Measurements from ENCODE around the gene CYP11A1.

CYP11A1 gene

DNA sequence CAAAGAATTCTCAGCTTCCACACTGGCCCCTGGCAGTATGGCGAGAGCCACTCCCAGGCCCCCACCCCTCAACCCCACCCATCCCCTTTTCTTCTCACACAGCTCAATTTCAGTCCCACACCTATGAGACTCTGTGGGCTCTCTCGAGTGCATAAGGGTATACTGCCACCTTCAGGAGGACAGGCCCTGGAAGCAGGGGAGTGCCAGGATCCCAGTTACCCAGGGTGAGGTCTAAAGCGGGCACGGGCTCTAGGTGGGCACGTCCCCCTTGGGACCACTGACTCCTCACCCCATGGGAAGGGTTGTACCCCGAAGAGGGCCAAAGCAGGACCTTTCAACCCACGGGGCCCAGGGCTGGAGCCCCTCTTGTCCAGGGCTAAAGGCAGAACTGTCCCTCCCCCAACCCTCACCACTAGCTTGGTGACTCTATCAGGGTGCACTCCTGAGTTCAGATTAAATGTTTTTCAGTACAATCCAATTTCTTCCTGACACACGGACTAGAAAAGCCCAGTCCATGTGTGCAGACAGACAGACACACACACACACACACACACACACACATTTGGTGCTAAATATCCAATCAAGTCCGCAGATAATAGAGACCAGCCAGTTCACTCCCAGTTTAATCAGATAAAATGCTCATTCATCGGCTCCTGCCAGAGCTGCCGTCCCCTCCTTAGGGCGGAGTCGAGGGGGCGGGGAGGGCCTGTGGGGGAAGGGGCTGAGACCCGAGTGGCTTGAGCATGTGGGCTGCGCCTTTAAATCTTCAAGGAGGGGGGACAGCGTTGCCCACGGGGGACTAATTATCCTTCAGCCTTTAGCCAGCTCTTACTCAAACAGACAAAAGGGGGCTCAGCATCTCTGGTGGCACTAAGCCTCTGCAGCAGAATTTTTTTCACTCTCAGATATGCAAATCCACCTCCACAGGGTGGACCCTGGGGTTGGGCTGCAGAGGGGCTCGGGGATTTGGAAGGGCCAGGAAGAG is 59.3 kb downstream of the CYP11A1 start:
- Histone ChIP-seq H3K79me2 (ENCODE audit: control insufficient read depth, insufficient read depth, low read length, unreplicated experiment) (no peaks in the 10 kb centered on the region), H3K27me3 (ENCODE audit: insufficient read depth, low read length) (0 out of 2 replicates have a peak, but pooled peaks cover 5% of the 10 kb centered on the region), H3K27ac (ENCODE audit: low read depth, low read length) (no peak overlapping the region), H2AFZ (ENCODE audit: low read length, unreplicated experiment) (no peak overlapping the region), H3K4me1 (ENCODE audit: control insufficient read depth, insufficient read depth, low read length, unreplicated experiment) (no peaks in the 10 kb centered on the region), H3K36me3 (ENCODE audit: insufficient read depth, low read length) (no peaks in the 10 kb centered on the region), H3K4me3 (ENCODE audit: low read depth, low read length) (no peak overlapping the region)

DNA sequence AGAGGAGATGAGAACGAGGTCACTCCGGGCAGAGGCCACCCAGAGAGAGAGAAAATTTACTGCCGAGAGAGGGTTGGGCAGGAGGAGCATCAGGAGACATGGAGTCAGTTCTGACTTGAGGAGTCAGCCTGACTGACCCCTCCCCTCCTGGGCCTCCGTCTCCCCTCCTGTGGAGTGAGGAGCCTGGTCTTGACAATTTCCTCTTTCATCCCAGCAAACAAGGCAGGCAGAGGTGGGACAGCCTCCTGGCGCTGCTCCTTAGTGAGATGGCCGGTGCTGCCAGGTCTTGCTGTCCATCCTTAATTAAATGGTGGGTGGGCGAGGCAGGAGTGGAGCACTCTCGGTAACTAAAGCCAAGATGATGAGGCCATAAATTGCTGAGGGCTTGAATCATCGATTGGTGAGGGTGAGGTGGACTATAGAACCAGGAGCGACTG is 60.6 kb downstream of the CYP11A1 start:
- Histone ChIP-seq H3K36me3 (ENCODE audit: insufficient read depth, low read length) (no peaks in the 10 kb centered on the region), H3K4me3 (ENCODE audit: low read depth, low read length) (no peak overlapping the region), H2AFZ (ENCODE audit: low read length, unreplicated experiment) (no peak overlapping the region), H3K4me1 (ENCODE audit: control insufficient read depth, insufficient read depth, low read length, unreplicated experiment) (no peaks in the 10 kb centered on the region), H3K27ac (ENCODE audit: low read depth, low read length) (no peak overlapping the region), H3K79me2 (ENCODE audit: control insufficient read depth, insufficient read depth, low read length, unreplicated experiment) (no peaks in the 10 kb centered on the region), H3K27me3 (ENCODE audit: insufficient read depth, low read length) (0 out of 2 replicates have a peak, but pooled peaks cover 5% of the 10 kb centered on the region)

DNA sequence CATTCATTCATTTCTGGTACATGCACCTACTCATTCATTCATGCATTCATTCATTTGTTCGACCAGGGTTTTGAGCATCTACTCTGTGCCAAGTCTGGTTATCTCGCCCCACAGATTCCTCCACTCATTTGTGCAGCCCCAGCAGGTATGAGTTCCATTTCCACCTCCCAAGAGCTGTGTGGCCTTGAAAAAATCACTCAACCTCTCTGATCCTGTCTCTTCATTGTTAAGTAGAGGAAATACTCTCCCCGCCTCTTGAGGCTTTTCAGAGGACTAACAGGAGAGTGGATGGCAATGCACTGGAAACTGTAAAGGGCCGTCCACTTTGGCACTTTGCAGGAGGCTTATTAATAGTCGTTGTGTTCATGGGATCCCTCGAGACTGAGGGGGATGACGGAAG is 61.8 kb downstream of the CYP11A1 start:
- H3K27me3 ChIP-seq (ENCODE audit: insufficient read depth, low read length) = peaks cover 14% of the 10 kb centered on the region; the same call in 1 of the 2 replicates
- no peaks in the 10 kb centered on the region for H3K36me3 ChIP-seq (ENCODE audit: insufficient read depth, low read length)
- no peak overlapping the region for H3K27ac ChIP-seq (ENCODE audit: low read depth, low read length)
- no peak overlapping the region for H2AFZ ChIP-seq (ENCODE audit: low read length, unreplicated experiment)
- no peaks in the 10 kb centered on the region for H3K4me1 ChIP-seq (ENCODE audit: control insufficient read depth, insufficient read depth, low read length, unreplicated experiment)
- H3K4me3 ChIP-seq (ENCODE audit: low read depth, low read length) = no peak overlapping the region
- no peaks in the 10 kb centered on the region for H3K79me2 ChIP-seq (ENCODE audit: control insufficient read depth, insufficient read depth, low read length, unreplicated experiment)

DNA sequence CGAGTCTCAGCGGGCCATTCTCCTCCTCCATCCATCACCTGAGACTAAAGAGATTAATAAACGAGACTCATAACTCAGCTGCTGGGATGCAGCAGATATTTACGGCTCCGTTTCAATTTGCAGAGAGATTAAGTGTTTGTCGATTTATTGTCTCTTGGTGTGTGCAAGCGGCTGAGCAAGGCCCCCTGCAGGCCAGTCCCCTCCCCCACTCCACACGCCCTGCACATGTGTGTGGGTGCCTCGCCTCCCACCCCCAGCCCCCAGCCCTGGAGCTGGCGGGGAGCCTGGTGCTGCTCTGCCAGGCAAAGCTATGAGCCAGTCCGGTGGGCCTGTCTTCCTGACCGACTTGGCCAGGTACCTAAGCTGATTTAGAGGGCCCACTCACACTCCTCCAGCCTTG is 63.0 kb downstream of the CYP11A1 start:
- peaks cover 25% of the 10 kb centered on the region; the same call in 1 of the 2 replicates for H3K27me3 ChIP-seq (ENCODE audit: insufficient read depth, low read length)
- no peak overlapping the region for H3K27ac ChIP-seq (ENCODE audit: low read depth, low read length)
- no peaks in the 10 kb centered on the region for H3K36me3 ChIP-seq (ENCODE audit: insufficient read depth, low read length)
- H2AFZ ChIP-seq (ENCODE audit: low read length, unreplicated experiment) = no peak overlapping the region
- H3K79me2 ChIP-seq (ENCODE audit: control insufficient read depth, insufficient read depth, low read length, unreplicated experiment) = no peaks in the 10 kb centered on the region
- no peaks in the 10 kb centered on the region for H3K4me1 ChIP-seq (ENCODE audit: control insufficient read depth, insufficient read depth, low read length, unreplicated experiment)
- no peak overlapping the region for H3K4me3 ChIP-seq (ENCODE audit: low read depth, low read length)

GRCh38 chr15:74303741-74304309 is 63.6 kb downstream of the CYP11A1 start:
- Histone ChIP-seq H2AFZ (ENCODE audit: low read length, unreplicated experiment) (no peak overlapping the region), H3K4me1 (ENCODE audit: control insufficient read depth, insufficient read depth, low read length, unreplicated experiment) (no peaks in the 10 kb centered on the region), H3K27me3 (ENCODE audit: insufficient read depth, low read length) (peaks cover 27% of the 10 kb centered on the region; the same call in 1 of the 2 replicates), H3K4me3 (ENCODE audit: low read depth, low read length) (no peak overlapping the region), H3K27ac (ENCODE audit: low read depth, low read length) (no peak overlapping the region), H3K79me2 (ENCODE audit: control insufficient read depth, insufficient read depth, low read length, unreplicated experiment) (no peaks in the 10 kb centered on the region), H3K36me3 (ENCODE audit: insufficient read depth, low read length) (no peaks in the 10 kb centered on the region)

DNA sequence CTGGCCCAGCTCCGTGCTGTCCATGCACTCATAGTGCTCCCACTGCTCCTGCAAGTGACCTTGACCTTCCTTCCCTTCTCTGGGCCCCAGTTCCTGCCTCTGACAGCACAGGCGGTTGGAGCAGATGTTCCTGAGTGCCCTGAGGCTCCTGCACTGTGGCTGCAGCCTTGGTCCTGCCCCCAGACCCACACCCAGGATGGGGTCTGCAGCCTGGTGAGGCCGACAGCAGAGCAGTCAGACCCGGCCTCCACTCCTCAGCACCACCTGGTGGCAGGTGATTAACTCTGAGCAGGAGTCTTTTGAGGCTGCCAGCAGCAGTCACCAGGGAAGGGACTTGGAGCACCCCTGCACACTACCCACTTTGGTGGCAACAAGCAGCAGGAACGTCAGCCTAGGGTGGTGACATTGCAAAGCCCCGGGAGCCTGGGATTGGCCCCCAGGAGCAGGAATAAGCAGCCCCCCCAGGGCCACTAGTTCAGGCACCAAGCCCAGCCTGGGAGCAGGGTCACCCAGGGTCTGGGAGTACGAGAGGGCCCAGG is 64.6 kb downstream of the CYP11A1 start:
- H3K4me1 ChIP-seq (ENCODE audit: control insufficient read depth, insufficient read depth, low read length, unreplicated experiment) = no peaks in the 10 kb centered on the region
- H3K4me3 ChIP-seq (ENCODE audit: low read depth, low read length) = no peak overlapping the region
- H3K27ac ChIP-seq (ENCODE audit: low read depth, low read length) = no peak overlapping the region
- no peak overlapping the region for H2AFZ ChIP-seq (ENCODE audit: low read length, unreplicated experiment)
- H3K36me3 ChIP-seq (ENCODE audit: insufficient read depth, low read length) = no peaks in the 10 kb centered on the region
- no peaks in the 10 kb centered on the region for H3K79me2 ChIP-seq (ENCODE audit: control insufficient read depth, insufficient read depth, low read length, unreplicated experiment)
- peaks cover 27% of the 10 kb centered on the region; the same call in 1 of the 2 replicates for H3K27me3 ChIP-seq (ENCODE audit: insufficient read depth, low read length)

DNA sequence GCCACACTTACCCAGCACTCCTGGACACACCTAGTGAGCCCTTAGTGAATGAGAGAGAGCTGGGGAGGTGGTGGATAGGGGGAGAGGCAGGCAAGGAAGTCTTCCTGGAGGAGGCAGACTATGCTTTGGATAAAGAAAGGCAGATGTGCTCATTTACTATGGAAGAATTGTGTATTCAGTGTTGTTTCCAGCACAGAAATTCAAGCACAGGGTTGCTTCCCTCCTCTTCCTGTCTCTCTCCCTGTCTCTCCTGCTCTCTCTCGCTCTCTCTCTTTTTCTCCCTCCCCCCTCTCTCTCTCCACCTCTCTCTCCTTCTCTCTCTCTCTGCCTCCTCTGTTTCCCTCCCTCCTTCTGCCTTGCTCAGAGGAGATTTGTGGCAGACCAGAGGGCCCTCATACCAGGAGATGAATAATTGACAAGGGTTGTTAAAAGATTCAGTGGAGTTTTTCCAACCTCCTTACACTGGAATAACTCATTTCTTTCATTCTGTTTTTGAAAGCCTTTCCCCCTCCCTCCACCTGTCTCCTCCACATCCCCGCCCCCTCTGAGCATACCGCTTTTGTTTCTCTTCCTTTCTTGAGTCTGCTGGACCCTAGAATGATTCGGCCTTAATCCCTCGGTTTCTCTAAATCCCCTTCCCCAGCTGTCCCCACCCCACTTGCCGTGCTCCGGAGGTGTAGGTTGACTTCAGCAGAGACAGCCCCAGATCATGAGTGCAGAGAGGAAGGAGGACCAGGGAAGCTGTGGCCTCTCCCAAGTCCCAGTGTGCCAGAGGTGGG is 65.7 kb downstream of the CYP11A1 start:
- Histone ChIP-seq H3K4me3 (ENCODE audit: low read depth, low read length) (no peak overlapping the region), H3K36me3 (ENCODE audit: insufficient read depth, low read length) (no peaks in the 10 kb centered on the region), H3K4me1 (ENCODE audit: control insufficient read depth, insufficient read depth, low read length, unreplicated experiment) (no peaks in the 10 kb centered on the region), H3K27me3 (ENCODE audit: insufficient read depth, low read length) (peaks cover 25% of the 10 kb centered on the region; the same call in 1 of the 2 replicates), H3K27ac (ENCODE audit: low read depth, low read length) (no peak overlapping the region), H2AFZ (ENCODE audit: low read length, unreplicated experiment) (no peak overlapping the region), H3K79me2 (ENCODE audit: control insufficient read depth, insufficient read depth, low read length, unreplicated experiment) (no peaks in the 10 kb centered on the region)

GRCh38 chr15:74300057-74300795 is 67.2 kb downstream of the CYP11A1 start:
- no peak overlapping the region for H2AFZ ChIP-seq (ENCODE audit: low read length, unreplicated experiment)
- no peak overlapping the region for H3K4me3 ChIP-seq (ENCODE audit: low read depth, low read length)
- H3K36me3 ChIP-seq (ENCODE audit: insufficient read depth, low read length) = no peaks in the 10 kb centered on the region
- H3K27ac ChIP-seq (ENCODE audit: low read depth, low read length) = no peak overlapping the region
- H3K4me1 ChIP-seq (ENCODE audit: control insufficient read depth, insufficient read depth, low read length, unreplicated experiment) = no peaks in the 10 kb centered on the region
- peaks cover 37% of the 10 kb centered on the region for H3K27me3 ChIP-seq (ENCODE audit: insufficient read depth, low read length)
- H3K79me2 ChIP-seq (ENCODE audit: control insufficient read depth, insufficient read depth, low read length, unreplicated experiment) = no peaks in the 10 kb centered on the region

DNA sequence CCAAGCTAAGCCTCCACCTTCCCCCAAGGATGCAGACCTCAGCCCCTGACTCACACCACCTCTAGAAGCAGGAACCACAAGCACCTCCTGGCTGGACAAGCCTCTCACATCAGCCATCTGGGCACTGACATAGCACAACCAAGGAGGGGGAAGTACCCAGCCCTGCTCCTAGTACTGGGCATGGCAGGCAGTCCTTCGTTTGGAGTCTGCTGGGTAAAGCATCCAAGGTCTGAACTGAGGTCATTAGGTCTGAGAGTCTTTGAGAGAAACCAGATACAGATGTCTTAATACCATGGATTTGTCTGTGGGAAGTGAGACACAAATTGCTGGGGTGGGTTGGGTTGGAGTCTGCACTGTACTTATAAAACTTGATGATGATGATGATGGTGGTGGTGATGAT is 69.6 kb downstream of the CYP11A1 start:
- no peaks in the 10 kb centered on the region for H3K36me3 ChIP-seq (ENCODE audit: insufficient read depth, low read length)
- H3K27ac ChIP-seq (ENCODE audit: low read depth, low read length) = no peak overlapping the region
- peaks cover 56% of the 10 kb centered on the region for H3K27me3 ChIP-seq (ENCODE audit: insufficient read depth, low read length)
- no peak overlapping the region for H2AFZ ChIP-seq (ENCODE audit: low read length, unreplicated experiment)
- H3K79me2 ChIP-seq (ENCODE audit: control insufficient read depth, insufficient read depth, low read length, unreplicated experiment) = no peaks in the 10 kb centered on the region
- no peak overlapping the region for H3K4me3 ChIP-seq (ENCODE audit: low read depth, low read length)
- H3K4me1 ChIP-seq (ENCODE audit: control insufficient read depth, insufficient read depth, low read length, unreplicated experiment) = no peaks in the 10 kb centered on the region

- no peak overlapping the region for H3K4me3 ChIP-seq (ENCODE audit: low read depth, low read length)
Observed at GRCh38 chr15:74295800-74296199, 71.6 kb downstream of the CYP11A1 start.

More at GRCh38 chr15:74295800-74296199, 71.6 kb downstream of the CYP11A1 start:
- Histone ChIP-seq H3K36me3 (ENCODE audit: insufficient read depth, low read length) (no peaks in the 10 kb centered on the region), H3K27ac (ENCODE audit: low read depth, low read length) (no peak overlapping the region), H3K4me1 (ENCODE audit: control insufficient read depth, insufficient read depth, low read length, unreplicated experiment) (peaks cover 14% of the 10 kb centered on the region), H3K79me2 (ENCODE audit: control insufficient read depth, insufficient read depth, low read length, unreplicated experiment) (no peaks in the 10 kb centered on the region), H3K27me3 (ENCODE audit: insufficient read depth, low read length) (peaks cover 48% of the 10 kb centered on the region), H2AFZ (ENCODE audit: low read length, unreplicated experiment) (no peak overlapping the region)

Data from ACC112 (cell line).